SK-MEL-5 (cell line): ENCODE data around the gene DDX3X. TPM values are rescaled to one million over a fixed set of nuclear protein-coding genes. Genes with fewer than 3 reads are reported as not detected.
"Not testable (repeated sequence)": the region's sequence is repeated elsewhere in the genome, so short reads cannot be mapped to it uniquely, and the experiment has no call there.

Experiments
- DNase-seq: peaks from one replicate; pipeline ENCODE4 v3.0.0-alpha.2; 2016; ENCODE audit warnings: low read depth, low spot score
- in situ Hi-C: cut with HindIII; loops from 2 replicates; pipeline ENCODE4 v1.10.0; 2016; ENCODE audit warnings: low sequenced_read_pairs, high pct_unique_total_duplicates, low pct_unique_long_range_greater_than_20kb
- small RNA-seq, 2 experiments: library from RNA; depleted of rRNA; stranded (forward); fragments of <200 nt; gene quantifications; one replicate each; pipeline ENCODE3, GENCODE V24; 2014
- total RNA-seq: library from RNA; depleted of rRNA; stranded (reverse); fragments of >200 nt; shearing (Covaris generic); gene quantifications from 2 replicates; pipeline ENCODE4 v1.2.3, GENCODE V29; 2014; rRNA removed

Gene DDX3X
- total RNA-seq, 1 experiment from 2014 or later, result 151 TPM

DNA sequence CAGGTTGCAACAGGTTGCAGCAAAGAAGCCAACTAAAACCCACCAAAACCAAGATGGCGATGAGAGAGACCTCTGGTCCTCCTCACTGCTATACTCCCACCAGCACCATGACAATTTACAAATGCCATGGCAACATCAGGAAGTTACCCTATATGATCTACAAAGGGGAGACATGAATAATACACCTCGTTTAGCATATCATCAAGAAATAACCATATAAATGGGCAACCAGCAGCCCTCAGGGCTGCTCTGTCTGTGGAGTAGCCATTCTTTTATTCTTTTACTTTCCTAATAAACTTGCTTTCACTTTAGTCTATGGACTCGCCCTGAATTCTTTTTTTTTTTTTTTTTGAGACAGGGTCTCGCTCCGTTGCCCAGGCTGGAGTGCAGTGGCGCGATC, 56.6 kb downstream of the DDX3X start:
- in situ Hi-C loops, DNase-seq: not testable (repeated sequence)

DNA sequence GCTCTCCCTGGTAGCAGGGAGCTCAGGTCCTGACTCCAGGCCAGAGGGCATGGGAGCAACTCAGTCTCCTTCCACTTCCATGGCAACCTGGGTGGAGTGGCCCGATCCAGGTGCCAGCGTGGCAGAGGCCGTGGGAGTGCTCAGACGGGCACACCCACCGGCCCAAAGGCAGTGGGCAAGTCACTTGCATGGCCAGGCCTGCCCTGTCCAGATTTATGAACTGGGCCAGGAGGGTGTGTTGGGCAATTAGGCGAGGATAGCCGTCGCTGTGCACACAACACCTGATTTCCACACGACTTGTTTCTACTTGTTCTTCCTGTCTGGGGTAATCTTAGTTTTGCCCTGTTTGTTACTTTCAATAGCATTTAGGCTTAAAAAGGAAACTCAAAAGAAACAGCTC, 57.6 kb downstream of the DDX3X start:
- in situ Hi-C loops, result no loop called here
- DNase-seq, result no peak

- DNase-seq, result no peak
- in situ Hi-C loops, result no loop called here
Observed at GRCh38 chrX:41394293-41394692, 60.3 kb downstream of the DDX3X start.

- in situ Hi-C loops, result no loop called here
- no peak for DNase-seq
Observed at GRCh38 chrX:41397219-41397618, 63.3 kb downstream of the DDX3X start.

GRCh38 chrX:41397768-41398167, 63.8 kb downstream of the DDX3X start:
- DNase-seq, result no peak
- in situ Hi-C loops, result no loop called here

GRCh38 chrX:41402556-41402955, 68.6 kb downstream of the DDX3X start:
- in situ Hi-C loops, DNase-seq: not testable (repeated sequence)

- in situ Hi-C loops, result no loop called here
- no peak for DNase-seq
Observed at GRCh38 chrX:41405551-41405950, 71.6 kb downstream of the DDX3X start.

DNA sequence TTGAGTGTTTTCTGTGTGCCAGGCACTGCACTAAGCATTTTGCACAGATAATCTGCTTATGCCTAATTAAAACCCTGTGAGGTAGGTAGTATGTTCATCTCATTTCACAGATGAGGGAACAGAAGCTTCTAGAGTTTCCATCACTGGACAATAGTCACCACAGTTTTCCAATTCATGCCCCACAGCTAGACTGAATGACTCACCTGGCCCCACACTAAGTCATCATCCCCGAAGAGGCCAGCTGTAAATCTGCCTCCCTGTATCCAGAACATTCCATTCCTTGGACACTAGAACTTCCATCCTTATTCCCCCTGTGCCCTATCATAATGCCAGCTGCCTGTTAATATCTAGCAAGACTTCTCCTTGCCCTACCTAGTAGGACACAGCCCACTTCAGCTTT, 72.2 kb downstream of the DDX3X start:
- in situ Hi-C loops, result no loop called here
- DNase-seq, result no peak

DNA sequence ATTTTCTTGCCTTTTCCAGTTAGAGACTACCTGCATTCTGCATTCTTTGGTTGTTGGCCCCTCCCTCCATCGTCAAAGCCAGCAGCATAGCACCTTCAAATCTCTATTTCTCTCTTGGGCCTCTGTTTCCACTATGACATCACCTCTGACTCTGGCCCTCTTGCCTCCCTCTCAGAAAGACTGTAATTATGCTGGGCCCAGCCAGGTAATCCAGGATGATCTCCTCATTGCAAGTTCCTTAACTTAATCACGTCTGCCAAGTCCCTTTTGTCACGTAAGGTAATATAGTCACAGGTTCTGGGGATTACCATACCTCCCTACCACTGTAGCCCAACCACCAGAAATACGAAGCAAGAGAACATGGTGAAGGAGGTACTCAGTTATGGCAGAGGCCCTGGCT, 73.9 kb downstream of the DDX3X start:
- in situ Hi-C loops, result no loop called here
- DNase-seq, result no peak

- DNase-seq, result no peak
- in situ Hi-C loops, result no loop called here
Observed at GRCh38 chrX:41408576-41408975, 74.6 kb downstream of the DDX3X start.

DNA sequence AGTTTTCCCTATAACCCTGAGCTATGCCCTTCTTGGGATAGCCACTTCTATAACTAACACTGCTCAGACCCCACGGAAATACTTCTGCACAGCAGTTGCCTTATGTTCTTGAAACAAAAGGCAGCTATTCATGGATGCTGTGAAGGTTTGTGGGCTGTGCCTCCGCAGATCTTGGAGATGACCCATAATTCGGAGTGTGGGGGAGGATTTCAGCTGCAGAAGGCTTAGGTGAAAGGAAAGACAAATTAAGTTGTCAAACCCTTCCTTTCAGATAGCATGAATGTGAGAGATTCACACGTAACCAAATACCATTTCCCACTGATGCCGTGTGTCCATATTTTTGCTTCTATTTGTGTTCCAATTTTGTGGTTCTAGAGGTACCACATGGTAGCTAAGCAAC, 75.0 kb downstream of the DDX3X start:
- DNase-seq, result peak; percentile 35
- in situ Hi-C loops, result no loop called here

DNA sequence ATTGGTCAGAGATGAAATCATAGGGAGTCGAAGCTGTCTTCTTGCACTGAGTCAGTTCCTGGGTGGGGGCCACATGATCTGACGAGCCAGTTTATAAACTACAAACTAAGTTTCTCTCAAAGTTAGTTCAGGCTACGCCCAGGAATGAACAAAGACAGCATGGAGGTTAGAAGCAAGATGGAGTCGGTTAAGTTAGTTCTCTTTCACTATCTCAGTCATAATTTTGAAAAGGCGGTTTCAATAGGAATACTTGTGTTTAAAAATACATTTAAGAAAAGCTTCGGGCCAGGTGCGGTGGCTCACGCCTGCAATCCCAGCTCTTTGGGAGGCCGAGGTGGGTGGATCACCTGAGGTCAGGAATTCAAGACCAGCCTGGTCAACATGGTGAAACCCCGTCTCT, 77.3 kb downstream of the DDX3X start:
- in situ Hi-C loops, DNase-seq: not testable (repeated sequence)

GRCh38 chrX:41412261-41413081, 78.5 kb downstream of the DDX3X start:
- no peak for DNase-seq

More at GRCh38 chrX:41412261-41413081, 78.5 kb downstream of the DDX3X start:
- in situ Hi-C loops, result no loop called here

Small RNAs within 50 kb of the gene (small RNA-seq; reads per million reads assigned to genes)
- 0 reads per million in 2 experiments for gene RF00019
- 0 to 0.24 reads per million in 2 experiments for gene RNA5SP502

Other genes starting within 250 kb of the DDX3X start
- gene USP9X, start 248.7 kb upstream of the DDX3X start, total RNA-seq, result 78.9 and 92.2 TPM in 2 replicates
- not detected in 2 replicates for gene NYX, start 113.2 kb downstream of the DDX3X start, total RNA-seq